ENCODE data around the gene PPARG. TPM values are rescaled to one million over a fixed set of nuclear protein-coding genes. Genes with fewer than 3 reads are reported as not detected.

PPARG gene
- polyA plus RNA-seq, 1 of the 3 experiments (the other 2 are of a cell fraction), result 2.8 TPM

DNA sequence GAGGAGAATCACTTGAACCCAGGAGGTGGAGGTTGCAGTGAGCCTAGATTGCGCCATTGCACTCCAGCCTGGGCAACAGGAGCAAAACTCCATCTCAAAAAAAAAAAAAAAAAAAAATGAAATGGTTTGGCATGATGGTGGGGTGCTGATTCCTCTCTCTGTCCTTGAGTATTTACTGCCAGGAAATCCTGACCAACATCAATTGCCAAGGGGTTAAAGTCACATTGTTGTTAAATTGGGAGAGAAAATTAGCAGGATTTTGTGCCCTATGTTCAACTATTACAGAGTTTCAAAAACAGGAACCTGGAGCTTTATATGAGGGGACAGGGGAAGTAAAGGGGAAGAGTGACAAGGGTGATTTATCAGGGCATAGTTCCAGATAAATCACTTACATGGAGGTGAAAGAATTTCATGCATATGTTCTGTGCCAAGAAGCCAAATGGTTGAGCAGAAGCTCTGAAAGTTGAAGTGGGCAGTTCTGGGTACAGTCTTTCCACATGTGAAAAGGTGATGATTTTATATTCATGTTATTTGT, 124.9 kb downstream of the PPARG start (continued):
- TF ChIP-seq, protein P1, sequence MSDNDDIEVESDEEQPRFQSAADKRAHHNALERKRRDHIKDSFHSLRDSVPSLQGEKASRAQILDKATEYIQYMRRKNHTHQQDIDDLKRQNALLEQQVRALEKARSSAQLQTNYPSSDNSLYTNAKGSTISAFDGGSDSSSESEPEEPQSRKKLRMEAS (IDR thresholded peaks at IDR 0.05; ENCODE audit: low read depth), result no peak
- TF ChIP-seq ELF1 (IDR thresholded peaks at IDR 0.05), result no peak
- TF ChIP-seq TAF1 (IDR thresholded peaks at IDR 0.05; ENCODE audit: borderline replicate concordance, low read depth, low read length), result no peak
- no peak for TF ChIP-seq JUND (IDR thresholded peaks at IDR 0.05)
- no peak for TF ChIP-seq FOXJ3 (CRISPR knock-in tag; IDR thresholded peaks at IDR 0.05)
- no peak for TF ChIP-seq YY1 (IDR thresholded peaks at IDR 0.05; ENCODE audit: low read depth)
- no peak for TF ChIP-seq TEAD4 (IDR thresholded peaks at IDR 0.05; ENCODE audit: borderline replicate concordance, insufficient read depth)
- no peak for TF ChIP-seq CHD2 (IDR thresholded peaks at IDR 0.05; ENCODE audit: low read length, partially characterized antibody)
- no peak for TF ChIP-seq GABPA (IDR thresholded peaks at IDR 0.05; ENCODE audit: low read depth)

DNA sequence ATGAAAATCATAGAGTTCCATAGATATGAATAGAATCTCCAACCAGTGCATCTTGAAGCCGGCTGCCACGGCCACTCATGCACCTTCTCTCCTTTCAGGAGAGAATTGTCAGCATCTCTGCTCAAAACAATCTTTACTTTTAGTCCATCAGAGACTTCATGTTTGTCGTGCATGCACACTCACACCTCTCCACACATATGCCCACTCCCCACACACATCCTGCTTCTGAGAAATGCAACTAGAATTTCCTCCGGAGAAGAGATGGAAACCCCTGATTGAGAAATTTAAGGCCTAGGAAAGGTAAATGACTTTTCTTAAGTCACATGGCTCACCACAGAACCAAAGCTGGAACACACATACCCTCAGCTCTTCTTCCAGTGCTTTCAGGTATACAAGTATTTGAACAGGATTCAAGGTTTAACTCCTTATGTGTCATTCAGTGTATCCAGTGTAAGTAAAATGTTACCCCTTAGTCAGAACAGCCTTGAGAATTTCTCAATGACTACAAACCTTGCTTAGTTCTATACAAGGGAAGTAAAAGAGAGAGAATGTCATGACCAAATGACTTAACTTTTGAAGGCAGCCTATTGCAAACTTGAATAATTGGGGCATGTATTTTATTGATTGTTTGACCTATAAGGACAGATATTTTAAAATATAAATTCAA, 126.3 kb downstream of the PPARG start:
- no peaks in the 10 kb centered on the region for H3K4me1 ChIP-seq (ENCODE audit: control insufficient read depth in 1 of 2, insufficient read depth in 2 of 2, low read depth in 1 of 2, low read length in 1 of 2)
- POLR2A ChIA-PET, result no interaction called here
- no peaks in the 10 kb centered on the region for H3F3A ChIP-seq (replicated peaks; ENCODE audit: insufficient read depth)
- no peaks in the 10 kb centered on the region for H4K20me1 ChIP-seq (ENCODE audit: insufficient read depth)
- whole genome bisulfite sequencing (ENCODE audit: low lambda C conversion rate), result 93% methylated on average over 4 of the region's 4 CpGs
- no peak overlapping the region for H3K4me3 ChIP-seq (ENCODE audit: low read depth in 2 of 2, low read length in 1 of 2)
- no peak for DNase-seq
- no peak for TF ChIP-seq FOXJ3 (CRISPR knock-in tag; IDR thresholded peaks at IDR 0.05)
- TF ChIP-seq, protein P2, sequence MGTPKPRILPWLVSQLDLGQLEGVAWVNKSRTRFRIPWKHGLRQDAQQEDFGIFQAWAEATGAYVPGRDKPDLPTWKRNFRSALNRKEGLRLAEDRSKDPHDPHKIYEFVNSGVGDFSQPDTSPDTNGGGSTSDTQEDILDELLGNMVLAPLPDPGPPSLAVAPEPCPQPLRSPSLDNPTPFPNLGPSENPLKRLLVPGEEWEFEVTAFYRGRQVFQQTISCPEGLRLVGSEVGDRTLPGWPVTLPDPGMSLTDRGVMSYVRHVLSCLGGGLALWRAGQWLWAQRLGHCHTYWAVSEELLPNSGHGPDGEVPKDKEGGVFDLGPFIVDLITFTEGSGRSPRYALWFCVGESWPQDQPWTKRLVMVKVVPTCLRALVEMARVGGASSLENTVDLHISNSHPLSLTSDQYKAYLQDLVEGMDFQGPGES (IDR thresholded peaks at IDR 0.05; ENCODE audit: low read depth, low read length), result no peak
- TF ChIP-seq, protein P3, sequence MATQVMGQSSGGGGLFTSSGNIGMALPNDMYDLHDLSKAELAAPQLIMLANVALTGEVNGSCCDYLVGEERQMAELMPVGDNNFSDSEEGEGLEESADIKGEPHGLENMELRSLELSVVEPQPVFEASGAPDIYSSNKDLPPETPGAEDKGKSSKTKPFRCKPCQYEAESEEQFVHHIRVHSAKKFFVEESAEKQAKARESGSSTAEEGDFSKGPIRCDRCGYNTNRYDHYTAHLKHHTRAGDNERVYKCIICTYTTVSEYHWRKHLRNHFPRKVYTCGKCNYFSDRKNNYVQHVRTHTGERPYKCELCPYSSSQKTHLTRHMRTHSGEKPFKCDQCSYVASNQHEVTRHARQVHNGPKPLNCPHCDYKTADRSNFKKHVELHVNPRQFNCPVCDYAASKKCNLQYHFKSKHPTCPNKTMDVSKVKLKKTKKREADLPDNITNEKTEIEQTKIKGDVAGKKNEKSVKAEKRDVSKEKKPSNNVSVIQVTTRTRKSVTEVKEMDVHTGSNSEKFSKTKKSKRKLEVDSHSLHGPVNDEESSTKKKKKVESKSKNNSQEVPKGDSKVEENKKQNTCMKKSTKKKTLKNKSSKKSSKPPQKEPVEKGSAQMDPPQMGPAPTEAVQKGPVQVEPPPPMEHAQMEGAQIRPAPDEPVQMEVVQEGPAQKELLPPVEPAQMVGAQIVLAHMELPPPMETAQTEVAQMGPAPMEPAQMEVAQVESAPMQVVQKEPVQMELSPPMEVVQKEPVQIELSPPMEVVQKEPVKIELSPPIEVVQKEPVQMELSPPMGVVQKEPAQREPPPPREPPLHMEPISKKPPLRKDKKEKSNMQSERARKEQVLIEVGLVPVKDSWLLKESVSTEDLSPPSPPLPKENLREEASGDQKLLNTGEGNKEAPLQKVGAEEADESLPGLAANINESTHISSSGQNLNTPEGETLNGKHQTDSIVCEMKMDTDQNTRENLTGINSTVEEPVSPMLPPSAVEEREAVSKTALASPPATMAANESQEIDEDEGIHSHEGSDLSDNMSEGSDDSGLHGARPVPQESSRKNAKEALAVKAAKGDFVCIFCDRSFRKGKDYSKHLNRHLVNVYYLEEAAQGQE (IDR thresholded peaks at IDR 0.05; ENCODE audit: low read depth, low read length), result no peak
- TF ChIP-seq, protein P4, sequence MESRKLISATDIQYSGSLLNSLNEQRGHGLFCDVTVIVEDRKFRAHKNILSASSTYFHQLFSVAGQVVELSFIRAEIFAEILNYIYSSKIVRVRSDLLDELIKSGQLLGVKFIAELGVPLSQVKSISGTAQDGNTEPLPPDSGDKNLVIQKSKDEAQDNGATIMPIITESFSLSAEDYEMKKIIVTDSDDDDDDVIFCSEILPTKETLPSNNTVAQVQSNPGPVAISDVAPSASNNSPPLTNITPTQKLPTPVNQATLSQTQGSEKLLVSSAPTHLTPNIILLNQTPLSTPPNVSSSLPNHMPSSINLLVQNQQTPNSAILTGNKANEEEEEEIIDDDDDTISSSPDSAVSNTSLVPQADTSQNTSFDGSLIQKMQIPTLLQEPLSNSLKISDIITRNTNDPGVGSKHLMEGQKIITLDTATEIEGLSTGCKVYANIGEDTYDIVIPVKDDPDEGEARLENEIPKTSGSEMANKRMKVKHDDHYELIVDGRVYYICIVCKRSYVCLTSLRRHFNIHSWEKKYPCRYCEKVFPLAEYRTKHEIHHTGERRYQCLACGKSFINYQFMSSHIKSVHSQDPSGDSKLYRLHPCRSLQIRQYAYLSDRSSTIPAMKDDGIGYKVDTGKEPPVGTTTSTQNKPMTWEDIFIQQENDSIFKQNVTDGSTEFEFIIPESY (IDR thresholded peaks at IDR 0.05; ENCODE audit: borderline replicate concordance, low read depth), result no peak
- no peak for TF ChIP-seq MEF2A (IDR thresholded peaks at IDR 0.05; ENCODE audit: borderline replicate concordance, low read depth)
- TF ChIP-seq SMC3 (IDR thresholded peaks at IDR 0.05; ENCODE audit: low read depth, low read length), result no peak
- no peak for TF ChIP-seq MXI1 (IDR thresholded peaks at IDR 0.05; ENCODE audit: low read depth, low read length)
- no peak for TF ChIP-seq YY1 (IDR thresholded peaks at IDR 0.05; ENCODE audit: low read depth)
- TF ChIP-seq TAF1 (IDR thresholded peaks at IDR 0.05; ENCODE audit: borderline replicate concordance, low read depth, low read length), result no peak
- TF ChIP-seq NRF1 (IDR thresholded peaks at IDR 0.05; ENCODE audit: low read depth, low read length), result no peak
- TF ChIP-seq, protein P5, sequence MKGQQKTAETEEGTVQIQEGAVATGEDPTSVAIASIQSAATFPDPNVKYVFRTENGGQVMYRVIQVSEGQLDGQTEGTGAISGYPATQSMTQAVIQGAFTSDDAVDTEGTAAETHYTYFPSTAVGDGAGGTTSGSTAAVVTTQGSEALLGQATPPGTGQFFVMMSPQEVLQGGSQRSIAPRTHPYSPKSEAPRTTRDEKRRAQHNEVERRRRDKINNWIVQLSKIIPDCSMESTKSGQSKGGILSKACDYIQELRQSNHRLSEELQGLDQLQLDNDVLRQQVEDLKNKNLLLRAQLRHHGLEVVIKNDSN (IDR thresholded peaks at IDR 0.05; ENCODE audit: borderline replicate concordance, low read depth), result no peak
- TF ChIP-seq JUND (IDR thresholded peaks at IDR 0.05), result no peak
- no peak for TF ChIP-seq TEAD4 (IDR thresholded peaks at IDR 0.05; ENCODE audit: borderline replicate concordance, insufficient read depth)
- TF ChIP-seq RCOR1 (IDR thresholded peaks at IDR 0.05; ENCODE audit: low read length), result no peak
- no peak for TF ChIP-seq FOSL2 (IDR thresholded peaks at IDR 0.05; ENCODE audit: borderline replicate concordance, low read depth)
- no peak for TF ChIP-seq SIN3A (IDR thresholded peaks at IDR 0.05; ENCODE audit: borderline replicate concordance, low read depth, low read length)
- H3K9me2 ChIP-seq, result no peaks in the 10 kb centered on the region
- H3K27ac ChIP-seq (ENCODE audit: low read depth in 2 of 2, low read length in 1 of 2), result no peak overlapping the region
- CTCF ChIA-PET, result no interaction called here
- H3K9me3 ChIP-seq, result no peaks in the 10 kb centered on the region
- no peaks in the 10 kb centered on the region for H3K36me3 ChIP-seq (replicated peaks in 1 of 2; ENCODE audit: control insufficient read depth in 1 of 2, insufficient read depth in 2 of 2, low read length in 1 of 2)
- H3K27me3 ChIP-seq (ENCODE audit: insufficient read depth), result no peaks in the 10 kb centered on the region
- no peak overlapping the region for H3K9ac ChIP-seq
- H2AFZ ChIP-seq (ENCODE audit: low read depth), result no peak overlapping the region
- H3K79me2 ChIP-seq (ENCODE audit: insufficient read depth), result no peaks in the 10 kb centered on the region
- H3K4me2 ChIP-seq, result no peak overlapping the region

All from SK-N-SH (cell line).